ENCODE results near the gene TSPAN1. TPM values are rescaled to one million over a fixed set of nuclear protein-coding genes. Genes with fewer than 3 reads are reported as not detected.

The TSPAN1 gene
- total RNA-seq, 2 donors from 2014 or later: not detected

DNA sequence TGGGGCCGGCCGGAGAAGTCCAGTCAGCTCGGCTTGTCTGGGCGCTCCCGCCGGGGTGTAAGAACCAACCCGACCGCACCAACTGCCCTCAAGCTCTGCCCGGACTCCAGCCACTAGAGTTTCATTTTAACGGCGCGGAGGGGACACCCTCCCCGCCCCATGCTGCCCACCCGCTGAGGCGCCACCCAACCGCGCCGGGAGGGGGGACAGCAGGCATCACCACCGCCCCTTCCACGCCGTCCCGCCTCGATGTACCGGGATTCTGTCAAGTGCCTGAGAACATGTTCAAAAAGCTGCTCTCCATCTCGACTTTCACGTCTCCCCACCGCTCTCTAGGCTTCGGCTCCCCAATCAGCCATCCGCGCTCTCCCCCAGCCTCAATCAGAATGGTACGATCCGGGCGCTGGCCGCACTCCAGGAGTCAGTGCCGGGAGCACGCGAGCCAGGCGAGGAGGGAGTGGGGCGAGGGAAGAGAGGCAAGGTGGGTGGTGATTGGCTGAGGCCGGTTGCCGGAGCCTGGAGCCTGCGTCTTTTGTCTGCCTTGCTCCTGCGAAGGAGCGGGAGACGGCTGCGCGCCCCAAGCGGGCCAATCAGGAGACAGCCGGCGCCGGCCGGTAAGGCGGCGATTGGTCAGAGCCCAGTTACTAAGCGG, 42.2 kb upstream of the TSPAN1 start, which contains the start of gene PIK3R3:
TSS of gene PIK3R3 (minus strand) at position 101 of the 652 bp plus-strand sequence. CDS start 677 bp downstream, outside the sequence.
- Histone ChIP-seq H3K9ac (ENCODE audit: extremely low read depth, low read length, poor library complexity, severe bottlenecking) (peak within 1 kb of the TSS; percentile 92), H3K36me3 (ENCODE audit: control insufficient read depth, insufficient read depth, low read length) (no peaks in the 10 kb centered on the region), H3K4me3 (ENCODE audit: low read length) (peak within 1 kb of the TSS; percentile 96), H3K4me1 (ENCODE audit: control insufficient read depth, insufficient read depth, low read length) (peaks cover 8% of the 10 kb centered on the region), H3K27me3 (ENCODE audit: control insufficient read depth, insufficient read depth, low read length, poor library complexity, severe bottlenecking) (no peaks in the 10 kb centered on the region), H3K27ac (ENCODE audit: low read depth, low read length) (peak within 1 kb of the TSS; percentile 100), H3K9me3 (ENCODE audit: control insufficient read depth, low read length) (no peaks in the 10 kb centered on the region)
- peak; percentile 99 for DNase-seq
- H3K27ac Mint-ChIP-seq: peak within 1 kb of the TSS; percentile 100
- TF ChIP-seq, protein P1, sequence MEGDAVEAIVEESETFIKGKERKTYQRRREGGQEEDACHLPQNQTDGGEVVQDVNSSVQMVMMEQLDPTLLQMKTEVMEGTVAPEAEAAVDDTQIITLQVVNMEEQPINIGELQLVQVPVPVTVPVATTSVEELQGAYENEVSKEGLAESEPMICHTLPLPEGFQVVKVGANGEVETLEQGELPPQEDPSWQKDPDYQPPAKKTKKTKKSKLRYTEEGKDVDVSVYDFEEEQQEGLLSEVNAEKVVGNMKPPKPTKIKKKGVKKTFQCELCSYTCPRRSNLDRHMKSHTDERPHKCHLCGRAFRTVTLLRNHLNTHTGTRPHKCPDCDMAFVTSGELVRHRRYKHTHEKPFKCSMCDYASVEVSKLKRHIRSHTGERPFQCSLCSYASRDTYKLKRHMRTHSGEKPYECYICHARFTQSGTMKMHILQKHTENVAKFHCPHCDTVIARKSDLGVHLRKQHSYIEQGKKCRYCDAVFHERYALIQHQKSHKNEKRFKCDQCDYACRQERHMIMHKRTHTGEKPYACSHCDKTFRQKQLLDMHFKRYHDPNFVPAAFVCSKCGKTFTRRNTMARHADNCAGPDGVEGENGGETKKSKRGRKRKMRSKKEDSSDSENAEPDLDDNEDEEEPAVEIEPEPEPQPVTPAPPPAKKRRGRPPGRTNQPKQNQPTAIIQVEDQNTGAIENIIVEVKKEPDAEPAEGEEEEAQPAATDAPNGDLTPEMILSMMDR (conservative IDR thresholded peaks at IDR 0.05): no peak
- peaks cover 9% of the 10 kb centered on the region for H3K27me3 Mint-ChIP-seq (ENCODE audit: insufficient read depth)
- no peaks in the 10 kb centered on the region for H3K36me3 Mint-ChIP-seq (ENCODE audit: low read depth)
- WGBS, 2 experiments (ENCODE audit: insufficient coverage in 1 of 2, insufficient read length in 1 of 2): 0% methylated on average over 26 to 55 of the region's 55 CpGs
- peak within 1 kb of the TSS; percentile 93 for H3K4me3 Mint-ChIP-seq
- no peaks in the 10 kb centered on the region for H3K9me3 Mint-ChIP-seq
- peaks cover 28% of the 10 kb centered on the region for H3K4me1 Mint-ChIP-seq

DNA sequence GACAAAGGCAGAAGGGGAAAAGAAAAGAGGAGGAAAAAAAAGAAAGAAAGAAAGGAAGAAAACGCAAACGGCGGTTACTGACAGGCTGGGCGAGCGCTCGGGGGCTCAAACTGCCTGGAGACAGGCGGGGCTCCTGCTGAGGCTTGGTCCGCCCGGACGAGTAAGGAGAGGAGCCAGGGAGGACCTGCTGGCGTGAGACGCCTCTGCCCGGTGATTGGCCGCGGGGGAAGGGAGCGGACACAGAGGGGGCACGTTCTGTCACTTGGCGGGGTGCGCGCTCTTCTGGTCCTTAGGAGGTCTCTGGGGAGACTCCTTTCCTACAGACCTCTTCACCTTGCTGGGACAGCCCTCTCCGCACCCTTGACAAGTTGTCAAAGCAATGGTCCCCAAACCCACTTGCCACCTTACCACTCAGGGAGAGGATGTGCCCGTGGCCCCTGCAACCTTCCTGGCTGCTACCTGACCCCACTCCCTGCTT, 41.7 kb upstream of the TSPAN1 start:
- peaks cover 31% of the 10 kb centered on the region for H3K4me1 Mint-ChIP-seq

DNA sequence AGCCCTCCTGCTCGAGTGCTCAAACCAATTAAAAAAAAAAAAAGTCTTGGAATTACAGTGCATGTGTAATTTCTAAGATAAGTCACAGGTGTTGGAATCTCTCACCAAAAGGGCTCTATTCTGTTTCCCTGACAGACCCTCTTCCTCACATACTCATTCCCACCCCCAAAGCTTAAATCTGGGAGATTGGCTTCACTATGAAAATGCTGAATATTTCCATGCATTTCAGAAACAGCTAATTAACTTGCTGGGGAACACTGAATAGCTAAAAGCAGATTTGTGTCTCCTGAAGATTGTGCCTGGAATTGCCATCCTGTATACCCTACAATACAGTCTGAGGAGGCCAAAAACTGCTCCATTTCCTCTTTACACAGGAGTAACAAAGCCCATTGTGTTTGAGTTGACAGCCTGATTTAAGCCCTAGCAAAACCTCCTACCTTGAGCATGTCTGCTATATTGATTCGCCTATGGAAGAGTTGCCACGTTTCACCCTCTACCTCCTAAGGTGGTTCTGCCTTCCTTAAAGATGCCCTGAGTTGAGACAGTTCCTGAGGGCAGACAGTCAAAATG, 41.0 kb upstream of the TSPAN1 start:
- 57 to 72% methylated on average over 2 to 3 of the region's 3 CpGs for WGBS, 2 experiments (ENCODE audit: insufficient coverage in 1 of 2, insufficient read length in 1 of 2)
- peak overlapping the region; percentile 93 for H3K4me3 Mint-ChIP-seq

More for the DNA sequence above, 41.7 kb upstream of the TSPAN1 start:
- peak overlapping the region; percentile 100 for H3K27ac ChIP-seq (ENCODE audit: low read depth, low read length)
- Mint-ChIP-seq H3K9me3 (no peaks in the 10 kb centered on the region), H3K27ac (peak overlapping the region; percentile 100), H3K27me3 (ENCODE audit: insufficient read depth) (peaks cover 9% of the 10 kb centered on the region), H3K4me3 (peak overlapping the region; percentile 93), H3K36me3 (ENCODE audit: low read depth) (no peaks in the 10 kb centered on the region)
- no peaks in the 10 kb centered on the region for H3K36me3 ChIP-seq (ENCODE audit: control insufficient read depth, insufficient read depth, low read length)
- peak overlapping the region; percentile 92 for H3K9ac ChIP-seq (ENCODE audit: extremely low read depth, low read length, poor library complexity, severe bottlenecking)
- TF ChIP-seq, protein P1 (conservative IDR thresholded peaks at IDR 0.05): no peak
- H3K4me1 ChIP-seq (ENCODE audit: control insufficient read depth, insufficient read depth, low read length): peaks cover 11% of the 10 kb centered on the region
- H3K9me3 ChIP-seq (ENCODE audit: control insufficient read depth, low read length): no peaks in the 10 kb centered on the region
- 0% methylated on average over 5 to 22 of the region's 22 CpGs for WGBS, 2 experiments (ENCODE audit: insufficient coverage in 1 of 2, insufficient read length in 1 of 2)
- DNase-seq: no peak
- peak overlapping the region; percentile 96 for H3K4me3 ChIP-seq (ENCODE audit: low read length)
- H3K27me3 ChIP-seq (ENCODE audit: control insufficient read depth, insufficient read depth, low read length, poor library complexity, severe bottlenecking): no peaks in the 10 kb centered on the region

More for the DNA sequence above, 41.0 kb upstream of the TSPAN1 start:
- H3K9ac ChIP-seq (ENCODE audit: extremely low read depth, low read length, poor library complexity, severe bottlenecking): peak overlapping the region; percentile 92
- peaks cover 11% of the 10 kb centered on the region for H3K4me1 ChIP-seq (ENCODE audit: control insufficient read depth, insufficient read depth, low read length)
- H3K9me3 Mint-ChIP-seq: no peaks in the 10 kb centered on the region
- no peaks in the 10 kb centered on the region for H3K27me3 ChIP-seq (ENCODE audit: control insufficient read depth, insufficient read depth, low read length, poor library complexity, severe bottlenecking)
- H3K4me1 Mint-ChIP-seq: peaks cover 31% of the 10 kb centered on the region
- peak overlapping the region; percentile 96 for H3K4me3 ChIP-seq (ENCODE audit: low read length)
- no peaks in the 10 kb centered on the region for H3K36me3 Mint-ChIP-seq (ENCODE audit: low read depth)
- peak overlapping the region; percentile 100 for H3K27ac Mint-ChIP-seq
- H3K27me3 Mint-ChIP-seq (ENCODE audit: insufficient read depth): peaks cover 9% of the 10 kb centered on the region
- TF ChIP-seq, protein P1 (conservative IDR thresholded peaks at IDR 0.05): no peak
- no peaks in the 10 kb centered on the region for H3K9me3 ChIP-seq (ENCODE audit: control insufficient read depth, low read length)
- DNase-seq: no peak
- H3K36me3 ChIP-seq (ENCODE audit: control insufficient read depth, insufficient read depth, low read length): no peaks in the 10 kb centered on the region
- peak overlapping the region; percentile 100 for H3K27ac ChIP-seq (ENCODE audit: low read depth, low read length)

Measured in endodermal cell (in vitro differentiated cells).